HepG2 (cell line): Measurements from ENCODE around the gene TUBB3. TPM values are rescaled to one million over a fixed set of nuclear protein-coding genes. Genes with fewer than 3 reads are reported as not detected.

Experiments
- CENPX ChIP-seq: sonication (generic); formaldehyde crosslinking; IDR thresholded peaks from 2 replicates; pipeline ENCODE4 v1.9.0; 2021; ENCODE audit warnings: mild to moderate bottlenecking, missing genetic modification reagents, moderate library complexity
- IRF2 ChIP-seq: IDR thresholded peaks from 2 replicates; pipeline ENCODE4 v1.6.1; 2018; ENCODE audit warnings: missing genetic modification reagents, missing compliant biosample characterization
- JUND ChIP-seq: sonication (generic); formaldehyde crosslinking; IDR thresholded peaks from 2 replicates; pipeline ENCODE4 v1.8.0; 2022; ENCODE audit warnings: mild to moderate bottlenecking, missing genetic modification reagents
- MEIS2 ChIP-seq: sonication (generic); formaldehyde crosslinking; IDR thresholded peaks from 2 replicates; pipeline ENCODE4 v1.9.0; 2021; ENCODE audit warnings: mild to moderate bottlenecking, missing genetic modification reagents
- NRL ChIP-seq: sonication (generic); formaldehyde crosslinking; IDR thresholded peaks from 2 replicates; pipeline ENCODE4 v1.5.0; 2020; ENCODE audit warnings: missing genetic modification reagents, mild to moderate bottlenecking, moderate library complexity, borderline replicate concordance
- PATZ1 ChIP-seq: sonication (generic); formaldehyde crosslinking; IDR thresholded peaks from 2 replicates; pipeline ENCODE4 v1.4.0; 2020; ENCODE audit warnings: missing genetic modification reagents
- PHF21A ChIP-seq: sonication (generic); formaldehyde crosslinking; IDR thresholded peaks from 2 replicates; pipeline ENCODE4 v1.5.0; 2020; ENCODE audit warnings: mild to moderate bottlenecking, missing genetic modification reagents
- REXO4 ChIP-seq: sonication (generic); formaldehyde crosslinking; IDR thresholded peaks from 2 replicates; pipeline ENCODE4 v1.8.0; 2022; ENCODE audit warnings: missing genetic modification reagents, mild to moderate bottlenecking, borderline replicate concordance
- SMC3 ChIP-seq: IDR thresholded peaks from 2 replicates; pipeline ENCODE4 v1.6.1; 2011; ENCODE audit warnings: low read length, improper control_type of control experiment
- SYNCRIP ChIP-seq: fragments of 200-400 bp; formaldehyde crosslinking; IDR thresholded peaks from 2 replicates; pipeline ENCODE4 v1.6.1; 2018; ENCODE audit warnings: mild to moderate bottlenecking, low read depth, low read length; ENCODE audit not compliant: insufficient read depth
- TAF1 ChIP-seq: sonication (generic); formaldehyde crosslinking; IDR thresholded peaks from 2 replicates; pipeline ENCODE4 v1.4.0; 2020; ENCODE audit warnings: missing genetic modification reagents
- ZBTB38 ChIP-seq: sonication (generic); formaldehyde crosslinking; IDR thresholded peaks from 2 replicates; pipeline ENCODE4 v1.5.1; 2020; ENCODE audit warnings: mild to moderate bottlenecking, missing genetic modification reagents
- ZFP1 ChIP-seq: IDR thresholded peaks from 2 replicates; pipeline ENCODE4 v1.6.1; 2016
- ZNF124 ChIP-seq: sonication (generic); formaldehyde crosslinking; IDR thresholded peaks from 2 replicates; pipeline ENCODE4 v1.4.0; 2020; ENCODE audit warnings: missing genetic modification reagents
- ZNF264 ChIP-seq: sonication (generic); formaldehyde crosslinking; IDR thresholded peaks from 2 replicates; pipeline ENCODE4 v1.4.0; 2020; ENCODE audit warnings: missing genetic modification reagents
- ZNF441 ChIP-seq: sonication (generic); formaldehyde crosslinking; IDR thresholded peaks from 2 replicates; pipeline ENCODE4 v1.7.0; 2021; ENCODE audit warnings: missing genetic modification reagents, borderline replicate concordance
- ZNF556 ChIP-seq: sonication (generic); formaldehyde crosslinking; IDR thresholded peaks from 2 replicates; pipeline ENCODE4 v1.4.0; 2020; ENCODE audit warnings: mild to moderate bottlenecking, missing genetic modification reagents, borderline replicate concordance
- ZNF691 ChIP-seq: sonication (generic); formaldehyde crosslinking; IDR thresholded peaks from 2 replicates; pipeline ENCODE4 v1.4.0; 2020; ENCODE audit warnings: missing genetic modification reagents, low read depth, mild to moderate bottlenecking, borderline replicate concordance
- ZSCAN30 ChIP-seq: sonication (generic); formaldehyde crosslinking; IDR thresholded peaks from 2 replicates; pipeline ENCODE4 v1.5.0; 2020; ENCODE audit warnings: mild to moderate bottlenecking, missing genetic modification reagents
- polyA plus RNA-seq, 8 experiments: library from polyadenylated mRNA; depleted of rRNA in 3 of 8; stranded (reverse) in 7 of 8; unstranded in 1 of 8; fragments of >200 nt; fragmentation: Illumina TruSeq in 4 of 8; extraction: Trizol in 4 of 8; gene quantifications; 2 replicates each; pipeline versions ENCODE4 v1.2.1 to v1.2.3, GENCODE V29; 2011 to 2016; ENCODE audit warnings: low read depth in 4 of 8, missing spikeins in 1 of 8, mixed read lengths in 1 of 8; ENCODE audit not compliant: insufficient read depth in 1 of 8
- total RNA-seq, 5 experiments: library from RNA; depleted of rRNA; stranded (reverse); fragments of >200 nt; fragmentation: Illumina TruSeq; extraction: Trizol; gene quantifications; 2 replicates each; pipeline ENCODE4 v1.2.3, GENCODE V29; 2016; ENCODE audit warnings: low read depth in 1 of 5
- TF ChIP-seq, protein P1 (sequence below): sonication (generic); IDR thresholded peaks from 2 replicates; pipeline ENCODE4 v1.6.1; 2016; ENCODE audit warnings: low read depth, borderline replicate concordance
- TF ChIP-seq, protein P2 (sequence below): sonication (generic); formaldehyde crosslinking; IDR thresholded peaks from 2 replicates; pipeline ENCODE4 v1.5.0; 2020; ENCODE audit warnings: missing genetic modification reagents
- TF ChIP-seq, protein P3 (sequence below): sonication (generic); formaldehyde crosslinking; IDR thresholded peaks from 2 replicates; pipeline ENCODE4 v1.4.0; 2020; ENCODE audit warnings: missing genetic modification reagents, mild to moderate bottlenecking, borderline replicate concordance

TUBB3 gene
- total and polyA plus RNA-seq, 2 of the 13 experiments (the other 11 are each of a cell fraction or from before 2014, with no cell fraction given) = 110 to 185 TPM

- peak; percentile 95 for TF ChIP-seq PATZ1 (CRISPR knock-in tag)
- TF ChIP-seq ZNF441 (CRISPR knock-in tag) = peak; percentile 40
- TF ChIP-seq SYNCRIP = no peak
- TF ChIP-seq PHF21A (CRISPR knock-in tag) = peak; percentile 72
- peak; percentile 15; the same call in 1 of the 2 replicates for TF ChIP-seq REXO4 (CRISPR knock-in tag)
- peak; percentile 39; the same call in 1 of the 2 replicates for TF ChIP-seq ZNF124 (CRISPR knock-in tag)
- no peak for TF ChIP-seq SMC3
- TF ChIP-seq ZNF691 (CRISPR knock-in tag) = peak; percentile 38; the same call in 1 of the 2 replicates
- TF ChIP-seq ZNF556 (CRISPR knock-in tag) = peak; percentile 18; the same call in 1 of the 2 replicates
- peak; percentile 65; the same call in 1 of the 2 replicates for TF ChIP-seq ZBTB38 (CRISPR knock-in tag)
- TF ChIP-seq CENPX = no peak
- TF ChIP-seq, protein P1, sequence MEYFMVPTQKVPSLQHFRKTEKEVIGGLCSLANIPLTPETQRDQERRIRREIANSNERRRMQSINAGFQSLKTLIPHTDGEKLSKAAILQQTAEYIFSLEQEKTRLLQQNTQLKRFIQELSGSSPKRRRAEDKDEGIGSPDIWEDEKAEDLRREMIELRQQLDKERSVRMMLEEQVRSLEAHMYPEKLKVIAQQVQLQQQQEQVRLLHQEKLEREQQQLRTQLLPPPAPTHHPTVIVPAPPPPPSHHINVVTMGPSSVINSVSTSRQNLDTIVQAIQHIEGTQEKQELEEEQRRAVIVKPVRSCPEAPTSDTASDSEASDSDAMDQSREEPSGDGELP = peak; percentile 63; the same call in 1 of the 2 replicates
- peak; percentile 90 for TF ChIP-seq NRL (CRISPR knock-in tag)
- TF ChIP-seq, protein P2, sequence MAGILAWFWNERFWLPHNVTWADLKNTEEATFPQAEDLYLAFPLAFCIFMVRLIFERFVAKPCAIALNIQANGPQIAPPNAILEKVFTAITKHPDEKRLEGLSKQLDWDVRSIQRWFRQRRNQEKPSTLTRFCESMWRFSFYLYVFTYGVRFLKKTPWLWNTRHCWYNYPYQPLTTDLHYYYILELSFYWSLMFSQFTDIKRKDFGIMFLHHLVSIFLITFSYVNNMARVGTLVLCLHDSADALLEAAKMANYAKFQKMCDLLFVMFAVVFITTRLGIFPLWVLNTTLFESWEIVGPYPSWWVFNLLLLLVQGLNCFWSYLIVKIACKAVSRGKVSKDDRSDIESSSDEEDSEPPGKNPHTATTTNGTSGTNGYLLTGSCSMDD = no peak
- peak; percentile 14; the same call in 1 of the 2 replicates for TF ChIP-seq ZSCAN30
- no peak for TF ChIP-seq MEIS2 (CRISPR knock-in tag)
- TF ChIP-seq, protein P3, sequence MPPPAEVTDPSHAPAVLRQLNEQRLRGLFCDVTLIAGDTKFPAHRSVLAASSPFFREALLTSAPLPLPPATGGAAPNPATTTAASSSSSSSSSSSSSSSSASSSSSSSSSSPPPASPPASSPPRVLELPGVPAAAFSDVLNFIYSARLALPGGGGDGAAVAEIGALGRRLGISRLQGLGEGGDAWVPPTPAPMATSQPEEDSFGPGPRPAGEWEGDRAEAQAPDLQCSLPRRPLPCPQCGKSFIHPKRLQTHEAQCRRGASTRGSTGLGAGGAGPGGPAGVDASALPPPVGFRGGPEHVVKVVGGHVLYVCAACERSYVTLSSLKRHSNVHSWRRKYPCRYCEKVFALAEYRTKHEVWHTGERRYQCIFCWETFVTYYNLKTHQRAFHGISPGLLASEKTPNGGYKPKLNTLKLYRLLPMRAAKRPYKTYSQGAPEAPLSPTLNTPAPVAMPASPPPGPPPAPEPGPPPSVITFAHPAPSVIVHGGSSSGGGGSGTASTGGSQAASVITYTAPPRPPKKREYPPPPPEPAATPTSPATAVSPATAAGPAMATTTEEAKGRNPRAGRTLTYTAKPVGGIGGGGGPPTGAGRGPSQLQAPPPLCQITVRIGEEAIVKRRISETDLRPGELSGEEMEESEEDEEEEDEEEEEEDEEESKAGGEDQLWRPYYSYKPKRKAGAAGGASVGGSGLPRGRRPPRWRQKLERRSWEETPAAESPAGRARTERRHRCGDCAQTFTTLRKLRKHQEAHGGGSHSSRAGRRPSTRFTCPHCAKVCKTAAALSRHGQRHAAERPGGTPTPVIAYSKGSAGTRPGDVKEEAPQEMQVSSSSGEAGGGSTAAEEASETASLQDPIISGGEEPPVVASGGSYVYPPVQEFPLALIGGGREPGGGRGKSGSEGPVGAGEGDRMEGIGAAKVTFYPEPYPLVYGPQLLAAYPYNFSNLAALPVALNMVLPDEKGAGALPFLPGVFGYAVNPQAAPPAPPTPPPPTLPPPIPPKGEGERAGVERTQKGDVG (CRISPR knock-in tag) = peak; percentile 66; the same call in 1 of the 2 replicates
- peak; percentile 90 for TF ChIP-seq JUND (CRISPR knock-in tag)
- TF ChIP-seq ZFP1 = no peak
- 0 out of 2 replicates have a peak, but pooled peaks have one; percentile 32 for TF ChIP-seq ZNF264 (CRISPR knock-in tag)
- peak; percentile 92 for TF ChIP-seq TAF1 (CRISPR knock-in tag)
- peak; percentile 49; the same call in 1 of the 2 replicates for TF ChIP-seq IRF2 (CRISPR knock-in tag)
These were observed 1.3 kb upstream of the TUBB3 start (continued) for GRCh38 chr16:89921702-89922476.
